Endothelial cell (in vitro differentiated cells): ENCODE data around the gene CHPF. TPM values are rescaled to one million over a fixed set of nuclear protein-coding genes. Genes with fewer than 3 reads are reported as not detected.

Experiments used
- DNase-seq: peaks from one replicate; pipeline ENCODE4 v3.0.0; 2021; ENCODE audit warnings: low spot score
- H3K27ac Mint-ChIP-seq: one replicate; pipeline ENCODE4 v1.8.0; 2021; ENCODE audit warnings: mixed read lengths, inconsistent platforms; ENCODE audit not compliant: unreplicated experiment
- H3K27me3 Mint-ChIP-seq: one replicate; pipeline ENCODE4 v1.8.0; 2021; ENCODE audit warnings: mild to moderate bottlenecking, moderate library complexity, mixed read lengths, inconsistent platforms; ENCODE audit not compliant: unreplicated experiment
- H3K36me3 Mint-ChIP-seq: one replicate; pipeline ENCODE4 v1.8.0; 2021; ENCODE audit warnings: mild to moderate bottlenecking, low read depth, mixed read lengths, inconsistent platforms; ENCODE audit not compliant: unreplicated experiment
- H3K4me1 Mint-ChIP-seq: one replicate; pipeline ENCODE4 v1.8.0; 2021; ENCODE audit warnings: mild to moderate bottlenecking, mixed read lengths, inconsistent platforms; ENCODE audit not compliant: unreplicated experiment
- H3K4me3 Mint-ChIP-seq: one replicate; pipeline ENCODE4 v1.8.0; 2021; ENCODE audit warnings: mild to moderate bottlenecking, mixed read lengths, inconsistent platforms; ENCODE audit not compliant: unreplicated experiment
- H3K9me3 Mint-ChIP-seq: one replicate; pipeline ENCODE4 v1.8.0; 2021; ENCODE audit warnings: mixed read lengths, inconsistent platforms; ENCODE audit not compliant: unreplicated experiment
- total RNA-seq: library from RNA; stranded (reverse); fragmentation: NEBNext Ultra II Directional; extraction: Animal tissue kit (Norgen Biotek cat#: 25700); gene quantifications from one replicate; pipeline ENCODE4 v1.2.1, GENCODE V29; 2021; ENCODE audit not compliant: unreplicated experiment
- TF ChIP-seq, protein P1 (sequence below): fragments of 200-600 bp; sonication (generic); IDR thresholded peaks from one replicate; pipeline ENCODE4 v1.5.0; 2021; ENCODE audit warnings: antibody characterized with exemption; ENCODE audit not compliant: unreplicated experiment

CHPF gene
- total RNA-seq, 1 donor from 2014 or later = 4.1 TPM

- Mint-ChIP-seq H3K36me3 (peaks cover 11% of the 10 kb centered on the region), H3K4me3 (peak overlapping the region; percentile 9), H3K4me1 (peaks cover 29% of the 10 kb centered on the region), H3K9me3 (no peaks in the 10 kb centered on the region), H3K27ac (peak overlapping the region; percentile 61), H3K27me3 (peaks cover 24% of the 10 kb centered on the region)
- TF ChIP-seq, protein P1, sequence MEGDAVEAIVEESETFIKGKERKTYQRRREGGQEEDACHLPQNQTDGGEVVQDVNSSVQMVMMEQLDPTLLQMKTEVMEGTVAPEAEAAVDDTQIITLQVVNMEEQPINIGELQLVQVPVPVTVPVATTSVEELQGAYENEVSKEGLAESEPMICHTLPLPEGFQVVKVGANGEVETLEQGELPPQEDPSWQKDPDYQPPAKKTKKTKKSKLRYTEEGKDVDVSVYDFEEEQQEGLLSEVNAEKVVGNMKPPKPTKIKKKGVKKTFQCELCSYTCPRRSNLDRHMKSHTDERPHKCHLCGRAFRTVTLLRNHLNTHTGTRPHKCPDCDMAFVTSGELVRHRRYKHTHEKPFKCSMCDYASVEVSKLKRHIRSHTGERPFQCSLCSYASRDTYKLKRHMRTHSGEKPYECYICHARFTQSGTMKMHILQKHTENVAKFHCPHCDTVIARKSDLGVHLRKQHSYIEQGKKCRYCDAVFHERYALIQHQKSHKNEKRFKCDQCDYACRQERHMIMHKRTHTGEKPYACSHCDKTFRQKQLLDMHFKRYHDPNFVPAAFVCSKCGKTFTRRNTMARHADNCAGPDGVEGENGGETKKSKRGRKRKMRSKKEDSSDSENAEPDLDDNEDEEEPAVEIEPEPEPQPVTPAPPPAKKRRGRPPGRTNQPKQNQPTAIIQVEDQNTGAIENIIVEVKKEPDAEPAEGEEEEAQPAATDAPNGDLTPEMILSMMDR = no peak
- DNase-seq = no peak
These were observed 2.7 kb downstream of the CHPF start for GRCh38 chr2:219540784-219541504.

DNA sequence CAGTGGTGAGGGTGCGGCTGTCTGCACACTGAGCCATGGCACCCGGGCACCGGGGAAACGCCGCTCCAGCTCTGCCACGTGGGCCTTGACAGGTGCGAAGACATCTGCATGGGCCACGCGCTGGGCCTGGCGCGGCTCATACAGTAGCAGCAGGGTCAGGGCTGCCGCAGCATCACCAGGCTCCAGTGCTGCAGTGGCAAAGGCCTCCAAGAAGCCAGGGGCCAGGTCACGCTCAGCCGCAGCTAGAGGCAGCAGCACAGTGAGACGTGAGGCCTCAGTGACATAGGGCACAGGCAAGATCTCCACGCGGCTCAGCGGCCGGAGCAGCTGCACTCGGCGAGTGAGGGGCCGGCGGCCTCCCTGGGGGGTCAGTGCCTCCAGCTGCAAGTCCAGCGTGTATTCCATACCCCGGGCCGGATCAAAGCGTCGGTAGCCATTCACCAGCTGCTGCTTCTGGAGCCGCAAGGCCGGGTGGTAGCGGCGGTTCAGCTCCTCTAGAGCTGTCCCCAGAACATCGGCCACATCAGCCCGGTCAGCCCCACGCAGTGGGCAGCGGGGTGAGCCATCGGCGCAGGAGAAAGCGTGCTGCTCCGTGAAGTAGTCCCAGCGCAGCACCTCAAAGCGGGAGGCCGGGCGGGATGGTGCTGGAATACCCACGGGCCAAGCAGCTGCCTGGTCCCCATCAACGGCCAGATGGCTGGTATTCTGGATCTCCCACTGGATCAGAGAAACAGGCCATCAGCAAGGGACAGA, 3.5 kb downstream of the CHPF start:
- no peak for DNase-seq
- no peak overlapping the region for H3K27ac Mint-ChIP-seq
- TF ChIP-seq, protein P1 = no peak
- peaks cover 35% of the 10 kb centered on the region for H3K4me1 Mint-ChIP-seq
- H3K36me3 Mint-ChIP-seq = peaks cover 10% of the 10 kb centered on the region
- H3K27me3 Mint-ChIP-seq = peaks cover 22% of the 10 kb centered on the region
- no peak overlapping the region for H3K4me3 Mint-ChIP-seq
- no peaks in the 10 kb centered on the region for H3K9me3 Mint-ChIP-seq

DNA sequence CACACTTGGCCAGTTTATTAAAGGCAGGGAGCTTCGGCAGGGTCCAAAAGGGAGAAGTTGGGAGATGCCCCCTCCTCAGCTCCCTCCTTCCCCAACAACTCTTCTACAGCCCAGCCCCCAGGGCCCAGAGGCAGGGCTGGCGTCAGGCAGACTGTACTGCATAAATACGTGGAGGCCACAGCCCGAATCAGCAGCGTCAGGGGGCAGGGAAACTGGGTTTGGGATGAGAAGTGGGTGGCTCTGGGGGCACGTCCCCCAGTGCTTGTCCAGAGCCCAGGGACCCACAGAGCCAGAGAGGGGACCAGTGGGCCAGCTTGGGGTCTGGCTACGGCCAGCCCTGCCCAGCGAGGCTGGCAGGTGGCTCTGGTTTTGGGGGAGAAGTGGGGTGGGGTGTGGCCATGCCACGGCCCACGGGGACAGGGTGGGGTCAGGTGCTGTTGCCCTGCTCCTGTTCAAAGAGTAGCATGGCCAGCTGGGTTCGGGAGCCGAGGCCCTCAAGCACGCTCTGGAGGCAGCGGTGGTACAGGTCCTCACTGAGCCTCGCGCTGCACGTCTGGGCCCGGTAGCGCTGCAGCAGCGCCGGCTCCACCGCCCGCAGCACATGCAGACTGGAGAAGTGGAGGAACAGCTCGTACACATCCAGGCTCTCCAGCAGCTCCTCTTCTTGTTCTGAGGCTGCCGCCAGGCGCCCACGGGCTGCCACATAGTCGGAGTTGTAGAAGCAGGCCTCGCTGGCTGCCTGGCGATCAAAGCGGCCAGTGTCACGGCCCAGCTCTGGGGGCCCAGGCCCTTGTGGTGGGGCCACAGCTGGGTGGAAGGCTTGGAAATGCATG, 4.4 kb downstream of the CHPF start:
- H3K4me1 Mint-ChIP-seq = peaks cover 27% of the 10 kb centered on the region

GRCh38 chr2:219538504-219538951, 5.1 kb downstream of the CHPF start:
- peak overlapping the region; percentile 24 for H3K27ac Mint-ChIP-seq
- peaks cover 14% of the 10 kb centered on the region for H3K27me3 Mint-ChIP-seq
- no peaks in the 10 kb centered on the region for H3K9me3 Mint-ChIP-seq
- peaks cover 27% of the 10 kb centered on the region for H3K4me1 Mint-ChIP-seq
- TF ChIP-seq, protein P1 = no peak
- peaks cover 3% of the 10 kb centered on the region for H3K36me3 Mint-ChIP-seq
- no peak for DNase-seq
- H3K4me3 Mint-ChIP-seq = no peak overlapping the region

More for the DNA sequence above, 4.4 kb downstream of the CHPF start:
- Mint-ChIP-seq H3K36me3 (peaks cover 3% of the 10 kb centered on the region), H3K27ac (no peak overlapping the region), H3K9me3 (no peaks in the 10 kb centered on the region), H3K4me3 (no peak overlapping the region), H3K27me3 (peaks cover 13% of the 10 kb centered on the region)
- no peak for DNase-seq
- TF ChIP-seq, protein P1 = no peak
